CD4-positive, alpha-beta T cell treated with Interleukin-17A for 4 hours (primary cell): Measurements from ENCODE around the gene NLRP14.

Experiments
- DNase-seq: peaks from one replicate; pipeline ENCODE4 v3.0.0-alpha.2; 2020; ENCODE audit warnings: mixed read lengths

Gene NLRP14

GRCh38 chr11:7020183-7020917, at the start of gene NLRP14, which contains the start of gene ZNF214:
Gene NLRP14 (plus strand): TSS chr11:7020479. CDS start chr11:7038587, 18,108 bp downstream.
Gene ZNF214 (minus strand): TSS chr11:7020346. CDS start chr11:7002835, 17,511 bp downstream.
- peak; percentile 5 for DNase-seq

- DNase-seq: no peak
These were observed 40.9 kb upstream of the NLRP14 start for GRCh38 chr11:6979365-6979764.

GRCh38 chr11:6986487-6986886, 33.8 kb upstream of the NLRP14 start:
- DNase-seq: no peak

- no peak for DNase-seq
These were observed 31.8 kb upstream of the NLRP14 start for GRCh38 chr11:6988506-6988905.

- DNase-seq: no peak
These were observed 29.1 kb upstream of the NLRP14 start for GRCh38 chr11:6991227-6991626.

- DNase-seq: no peak
These were observed 28.3 kb upstream of the NLRP14 start for GRCh38 chr11:6992026-6992425.

- DNase-seq: no peak
These were observed 27.5 kb upstream of the NLRP14 start for GRCh38 chr11:6992457-6993417.

GRCh38 chr11:6995703-6996102, 24.6 kb upstream of the NLRP14 start:
- DNase-seq: no peak

GRCh38 chr11:7004482-7004881, 15.8 kb upstream of the NLRP14 start:
- no peak for DNase-seq

- DNase-seq: no peak
These were observed 6.2 kb upstream of the NLRP14 start for GRCh38 chr11:7014118-7014517.

- DNase-seq: no peak
These were observed 4.3 kb upstream of the NLRP14 start for GRCh38 chr11:7016011-7016410.

- DNase-seq: no peak
These were observed 638 bp upstream of the NLRP14 start for GRCh38 chr11:7019500-7020182.

- DNase-seq: no peak
These were observed 1.0 kb downstream of the NLRP14 start for GRCh38 chr11:7021318-7021717.

- no peak for DNase-seq
These were observed 7.9 kb downstream of the NLRP14 start for GRCh38 chr11:7028141-7028540.

- no peak for DNase-seq
These were observed 10.6 kb downstream of the NLRP14 start for GRCh38 chr11:7030836-7031235.

GRCh38 chr11:7031471-7031871, 11.2 kb downstream of the NLRP14 start:
- no peak for DNase-seq

GRCh38 chr11:7032692-7033091, 12.4 kb downstream of the NLRP14 start:
- no peak for DNase-seq

GRCh38 chr11:7034019-7034418, 13.7 kb downstream of the NLRP14 start:
- DNase-seq: no peak

GRCh38 chr11:7046474-7047175, 26.3 kb downstream of the NLRP14 start:
- DNase-seq: no peak

- DNase-seq: no peak
These were observed 29.9 kb downstream of the NLRP14 start for GRCh38 chr11:7050191-7050590.

- no peak for DNase-seq
These were observed 36.7 kb downstream of the NLRP14 start for GRCh38 chr11:7056828-7057513.

GRCh38 chr11:7057641-7058040, 37.4 kb downstream of the NLRP14 start:
- DNase-seq: no peak
